GM19238 (cell line): ENCODE data around the gene MS4A7.
A peak's percentile ranks its signal among the peaks of the same experiment; 100 is the strongest.

Source experiments
- DNase-seq: peaks from one replicate; pipeline ENCODE4 v3.0.0; 2011; ENCODE audit warnings: low spot score; ENCODE audit not compliant: insufficient read length

Gene MS4A7

GRCh38 chr11:60370811-60371298 lies 7.5 kb upstream of the MS4A7 start:
- no peak for DNase-seq

- DNase-seq = no peak
These were observed 6.9 kb upstream of the MS4A7 start for GRCh38 chr11:60371386-60371785.

- DNase-seq = no peak
These were observed 6.5 kb upstream of the MS4A7 start for GRCh38 chr11:60371854-60372253.

DNA sequence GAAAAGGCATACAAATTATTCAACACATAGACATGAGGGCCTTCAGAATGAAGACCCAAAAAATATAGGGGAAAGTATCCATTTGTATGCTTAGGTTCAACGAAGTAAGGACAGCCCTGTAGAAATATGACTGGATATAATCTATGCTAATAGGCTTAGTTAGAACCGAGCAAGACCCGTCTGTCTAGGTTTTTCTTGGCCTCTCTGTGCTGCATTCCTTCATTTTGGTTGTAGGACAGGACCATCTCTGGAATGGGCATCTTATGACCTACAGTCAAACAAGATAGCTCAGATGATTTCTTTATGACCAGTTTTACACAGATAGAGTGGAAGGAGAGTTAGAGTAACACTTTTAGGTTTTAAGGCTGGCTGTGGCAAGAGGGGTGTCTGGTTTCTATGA lies 5.6 kb upstream of the MS4A7 start:
- DNase-seq = no peak

GRCh38 chr11:60375316-60375715 lies 3.0 kb upstream of the MS4A7 start:
- DNase-seq = no peak

- DNase-seq = no peak
These were observed 1.7 kb upstream of the MS4A7 start for GRCh38 chr11:60376601-60377000.

DNA sequence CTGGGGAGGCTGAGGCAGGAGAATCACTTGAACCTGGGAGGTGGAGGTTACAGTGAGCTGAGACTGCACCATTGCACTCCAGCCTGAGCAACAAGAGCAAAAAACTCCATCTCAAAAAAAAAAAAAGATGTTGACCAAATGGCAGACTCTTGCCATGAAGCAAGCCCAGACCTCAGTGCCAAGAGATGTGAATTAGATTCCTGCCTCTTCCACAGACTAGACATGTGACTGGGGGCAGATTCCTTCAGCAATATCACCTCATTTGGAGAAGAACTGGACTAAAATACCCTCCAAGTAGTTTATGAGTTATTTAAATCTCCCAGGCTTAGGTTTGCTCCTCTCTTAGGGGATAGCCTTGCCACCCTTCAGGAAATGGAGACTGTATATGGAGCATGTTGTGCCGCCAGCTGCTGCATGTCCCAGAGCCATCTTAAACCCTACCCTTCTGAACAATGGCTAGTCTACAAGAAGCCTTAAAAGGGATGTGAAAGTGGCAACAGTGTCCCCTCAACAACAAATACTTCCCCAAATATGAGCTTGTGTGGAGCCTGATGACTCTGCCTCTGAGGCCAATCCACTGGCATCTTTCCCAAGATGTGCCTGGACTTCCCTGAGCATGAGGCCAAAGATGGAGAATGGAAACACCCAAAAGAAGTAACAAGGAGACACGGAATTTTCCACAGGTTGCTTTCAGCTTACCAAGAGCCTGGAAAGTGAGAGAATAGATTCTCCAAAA lies 763 bp upstream of the MS4A7 start:
- no peak for DNase-seq

DNA sequence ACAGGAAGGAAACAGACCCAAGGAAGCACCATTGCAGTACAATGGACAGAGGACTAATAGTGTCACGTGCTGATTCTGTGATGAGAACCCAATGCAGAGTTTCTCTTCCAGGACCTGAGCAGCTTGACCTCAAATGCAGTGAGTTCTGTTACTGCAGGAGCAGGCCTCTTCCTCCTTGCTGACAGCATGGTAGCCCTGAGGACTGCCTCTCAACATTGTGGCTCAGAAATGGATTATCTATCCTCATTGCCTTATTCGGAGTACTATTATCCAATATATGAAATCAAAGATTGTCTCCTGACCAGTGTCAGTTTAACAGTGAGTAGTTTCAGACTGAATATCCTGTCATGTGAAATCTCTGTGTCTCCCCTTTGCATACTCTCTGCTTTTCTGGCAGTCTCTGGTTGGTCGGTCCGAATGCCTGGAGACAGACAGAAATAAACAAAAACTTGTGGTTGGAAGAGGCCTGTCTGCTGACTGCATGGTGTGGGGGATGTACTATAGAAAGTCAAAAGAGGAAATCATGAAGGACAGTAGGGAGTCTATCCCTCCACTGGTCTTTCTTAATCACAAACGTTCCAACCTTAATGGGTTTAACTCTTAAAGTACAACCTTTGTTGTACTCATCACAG lies 11.1 kb downstream of the MS4A7 start:
- peak; percentile 28 for DNase-seq

GRCh38 chr11:60390419-60390818 lies 12.1 kb downstream of the MS4A7 start:
- DNase-seq = no peak

DNA sequence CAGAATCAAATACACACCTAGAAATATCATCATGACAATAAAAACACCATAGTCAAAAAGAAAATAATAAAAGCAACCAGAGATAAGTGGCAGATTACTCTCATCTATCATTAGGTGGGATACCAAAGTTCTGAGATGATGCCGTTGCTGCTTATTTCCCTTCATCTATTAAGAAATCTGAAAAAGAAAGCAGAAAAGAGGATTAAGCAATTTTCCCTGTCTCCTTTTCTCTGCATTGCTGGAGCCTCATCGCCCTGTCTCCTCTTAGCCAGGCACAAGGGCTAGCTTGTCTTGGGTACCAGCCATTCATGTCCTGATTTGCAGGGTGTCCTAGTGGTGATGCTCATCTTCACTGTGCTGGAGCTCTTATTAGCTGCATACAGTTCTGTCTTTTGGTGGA lies 14.0 kb downstream of the MS4A7 start:
- DNase-seq = no peak

GRCh38 chr11:60393016-60393415 lies 14.7 kb downstream of the MS4A7 start:
- DNase-seq = no peak

DNA sequence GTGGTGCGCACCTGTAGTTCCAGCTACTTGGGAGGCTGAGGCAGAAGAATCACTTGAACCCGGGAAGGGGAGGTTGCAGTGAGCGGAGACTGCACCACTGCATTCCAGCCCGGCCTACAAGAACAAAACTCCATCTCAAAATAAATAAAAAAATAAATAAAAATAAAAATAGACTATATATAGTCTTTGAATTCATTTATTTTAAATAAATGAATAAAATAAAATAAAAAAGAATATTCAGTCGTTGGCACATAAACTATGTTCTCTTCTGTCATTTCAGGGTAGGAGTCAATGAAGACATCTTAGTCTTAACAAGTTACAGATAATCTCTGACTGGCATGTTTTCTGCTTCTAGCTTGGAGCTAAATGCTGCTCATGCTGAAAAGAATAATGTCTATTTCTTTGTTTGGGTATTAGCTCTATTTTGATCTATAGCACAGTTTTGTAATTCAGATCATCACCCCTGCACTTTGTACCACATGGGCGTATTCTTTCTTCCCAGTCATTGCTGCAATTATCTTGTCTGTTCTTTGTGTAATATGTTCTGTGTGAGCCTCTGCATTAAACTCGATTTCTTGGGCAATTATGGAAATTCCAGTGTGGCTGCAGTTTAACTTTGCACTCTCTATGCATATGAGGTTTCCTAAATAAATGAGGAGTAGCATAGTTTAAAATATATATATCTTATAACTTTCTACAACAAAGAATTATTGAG lies 16.5 kb downstream of the MS4A7 start:
- DNase-seq = no peak

DNA sequence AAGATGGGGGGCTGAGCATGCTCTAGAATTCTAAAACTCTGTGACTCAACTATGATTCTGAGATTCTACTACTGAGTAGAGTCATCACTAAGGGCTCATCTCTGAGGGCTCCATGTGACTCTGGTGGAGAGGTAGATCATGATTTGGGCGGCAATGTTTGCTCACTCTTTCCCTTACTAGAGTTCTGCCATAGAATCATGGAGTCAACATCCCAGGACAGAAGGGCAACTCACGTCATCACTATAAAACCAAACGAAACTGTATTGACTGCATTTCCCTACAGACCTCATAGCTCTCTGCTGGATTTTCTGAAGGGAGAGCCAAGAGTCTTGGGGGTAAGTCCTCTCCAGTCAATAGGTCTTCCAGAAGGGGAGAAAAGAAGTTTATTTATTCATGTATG lies 18.1 kb downstream of the MS4A7 start, which contains the start of gene MS4A14:
Gene MS4A14, plus strand, starts transcription at position 78 of the 400 bp plus-strand sequence. Its CDS starts 120 bp downstream, at position 198.
- no peak for DNase-seq

DNA sequence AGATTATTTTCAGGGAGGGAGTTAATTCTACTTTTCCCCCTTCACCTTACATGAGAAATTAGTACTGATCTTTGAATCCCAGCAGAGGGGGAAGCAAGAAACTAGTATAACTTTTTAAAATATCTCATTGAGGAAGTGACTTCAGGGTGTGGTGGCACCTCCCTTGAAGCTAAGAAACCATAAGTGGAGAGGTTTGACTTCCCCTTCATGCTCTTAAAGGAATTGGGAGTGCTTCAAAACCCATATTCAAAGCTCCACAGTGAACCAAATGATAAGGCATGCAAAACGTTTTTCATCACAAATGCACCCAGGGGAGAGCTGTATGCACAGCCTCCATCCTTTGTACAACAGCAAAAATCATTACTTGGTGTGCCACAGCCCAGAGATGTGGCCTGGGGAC lies 18.5 kb downstream of the MS4A7 start:
- no peak for DNase-seq

DNA sequence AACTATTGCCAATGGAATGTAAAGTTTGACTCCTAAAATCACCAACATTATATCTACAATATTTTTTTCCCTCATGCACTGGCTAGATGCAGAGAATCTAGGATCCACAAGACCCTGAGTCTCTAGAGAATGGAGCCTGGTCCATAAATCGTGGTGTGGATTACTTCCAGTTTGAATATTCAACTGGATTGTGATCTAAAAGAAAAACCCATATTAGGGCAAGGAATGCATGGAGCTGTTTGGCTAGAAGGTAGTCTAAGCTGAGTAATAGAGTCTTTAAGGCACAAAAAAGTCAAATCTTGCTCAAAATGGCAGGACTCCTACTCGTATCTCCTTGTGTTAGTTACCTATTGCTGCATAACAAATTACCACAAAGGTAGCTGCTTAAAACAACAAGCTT lies 41.7 kb downstream of the MS4A7 start:
- no peak for DNase-seq

- no peak for DNase-seq
These were observed 44.3 kb downstream of the MS4A7 start for GRCh38 chr11:60422609-60423008.

DNA sequence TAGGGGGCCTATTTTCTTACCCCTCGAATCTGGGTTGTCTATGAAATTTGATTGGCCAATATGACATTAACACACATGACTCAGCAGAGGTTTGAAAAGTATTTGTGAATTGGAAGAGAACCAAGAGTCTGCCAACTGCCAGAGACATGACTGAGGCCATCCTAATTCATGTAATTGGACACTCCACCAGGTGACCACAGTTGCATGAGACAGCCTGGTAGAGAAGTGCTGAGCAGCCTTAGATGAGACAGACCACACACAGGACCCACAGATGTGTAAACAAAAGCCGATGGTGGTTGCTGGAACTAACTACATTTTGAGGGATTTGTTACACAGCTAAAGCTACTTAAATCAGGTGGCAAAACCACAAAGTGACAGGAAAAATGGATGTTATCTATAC lies 50.2 kb downstream of the MS4A7 start:
- DNase-seq = no peak

GRCh38 chr11:60429272-60429671 lies 50.9 kb downstream of the MS4A7 start, which contains the start of gene MS4A5:
Gene MS4A5 (plus strand): TSS chr11:60429572. CDS start chr11:60429675, 103 bp downstream.
- no peak for DNase-seq

- DNase-seq = no peak
These were observed 52.9 kb downstream of the MS4A7 start for GRCh38 chr11:60431251-60431650.

DNA sequence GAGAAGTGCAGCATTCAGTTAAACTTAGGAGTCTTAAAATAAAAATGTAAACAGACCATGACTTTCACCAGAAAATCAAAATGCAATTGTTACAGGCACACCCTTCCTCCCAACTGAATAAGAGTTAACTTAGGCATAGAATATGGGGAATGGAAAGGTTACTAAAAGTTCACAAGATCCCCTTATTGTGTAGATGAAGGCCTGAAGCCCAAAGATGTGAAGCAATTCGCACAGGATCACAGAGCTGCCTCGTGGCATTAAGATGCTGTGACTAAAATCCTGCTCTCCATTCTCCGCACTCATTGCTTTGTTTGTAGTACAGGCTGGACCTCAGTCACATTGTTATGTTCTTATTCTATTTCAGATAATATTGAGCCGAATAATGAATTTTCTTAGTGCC lies 55.1 kb downstream of the MS4A7 start:
- no peak for DNase-seq
